GM12878 (cell line): Measurements from ENCODE around the gene AIDA. TPM values are rescaled to one million over a fixed set of nuclear protein-coding genes. Genes with fewer than 3 reads are reported as not detected.

Experiments used
- ATAC-seq: fragments of 200-7000 bp; cut with Tn5 transposase; 3 replicates; pipeline ENCODE4 v1.9.1; 2020; ENCODE audit warnings: mild to moderate bottlenecking, moderate library complexity
- BruUV-seq: library from RNA; stranded (reverse); fragments of 400-500 nt; replicated peaks from 2 replicates; lab custom pipeline; 2021; lab: Mats Ljungman, UMichigan
- CTCF ChIA-PET: fragments of 300-600 bp; sonication (Branson Sonifier 250); formaldehyde crosslinking; extraction: SDS; loops from one replicate; lab custom pipeline; 2021; ENCODE audit warnings: inconsistent platforms; lab: Yijun Ruan, JAX
- POLR2A ChIA-PET: fragments of 350-600 bp; formaldehyde crosslinking; extraction: SDS; loops from one replicate; lab custom pipeline; 2021; ENCODE audit warnings: inconsistent platforms; lab: Charles Lee
- RAD21 ChIA-PET: fragments of 300-600 bp; sonication (Branson Sonifier 250); formaldehyde crosslinking; loops from one replicate; lab custom pipeline; 2023; ENCODE audit warnings: antibody characterized with exemption; ENCODE audit not compliant: unreplicated experiment; lab: Charles Lee
- SMC1A ChIA-PET: fragments of 300-600 bp; sonication (Branson Sonifier 250); formaldehyde crosslinking; loops from one replicate; lab custom pipeline; 2023; ENCODE audit not compliant: unreplicated experiment, uncharacterized antibody; lab: Charles Lee
- DNase-seq: peaks from one replicate; pipeline ENCODE4 v3.0.0-alpha.2; 2011; ENCODE audit warnings: low read depth, low spot score
- FAIRE-seq: peaks from 3 replicates; lab custom pipeline; 2011; peaks lifted over from hg19 to GRCh38; lab: Jason Lieb, UNC
- H2AFZ ChIP-seq: 2 replicates; pipeline ENCODE4 v1.6.0; 2011; ENCODE audit warnings: low read depth, low read length, control low read depth; ENCODE audit not compliant: control insufficient read depth
- H3K27ac ChIP-seq: 2 replicates; pipeline ENCODE4 v1.5.1; 2011; ENCODE audit warnings: control low read depth; ENCODE audit not compliant: control insufficient read depth, insufficient read depth
- H3K27me3 ChIP-seq, 2 experiments: replicated peaks in 1 of 2; 2 replicates each; pipeline versions ENCODE4 v1.6.0 to v1.6.1; 2011; ENCODE audit warnings: low read length in 1 of 2; ENCODE audit not compliant: control insufficient read depth in 2 of 2, insufficient read depth in 2 of 2
- H3K36me3 ChIP-seq, 2 experiments: 2 replicates each; pipeline ENCODE4 v1.5.1; 2011; ENCODE audit warnings: low read length in 1 of 2; ENCODE audit not compliant: control insufficient read depth in 2 of 2, insufficient read depth in 2 of 2
- H3K4me1 ChIP-seq: 2 replicates; pipeline ENCODE4 v1.6.1; 2011; ENCODE audit warnings: mild to moderate bottlenecking, low read length, moderate library complexity, mixed read lengths; ENCODE audit not compliant: control insufficient read depth, insufficient read depth
- H3K4me2 ChIP-seq: 2 replicates; pipeline ENCODE4 v1.6.0; 2011; ENCODE audit warnings: control low read depth; ENCODE audit not compliant: control insufficient read depth, insufficient read depth
- H3K4me3 ChIP-seq: fragments of 200-600 bp; sonication (generic); 2 replicates; pipeline ENCODE4 v1.5.1; 2016
- H3K79me2 ChIP-seq: 2 replicates; pipeline ENCODE4 v1.6.0; 2011; ENCODE audit warnings: low read length; ENCODE audit not compliant: control insufficient read depth, insufficient read depth
- H3K9ac ChIP-seq: 2 replicates; pipeline ENCODE4 v1.8.0; 2011; ENCODE audit warnings: low read length, control low read depth, mixed read lengths; ENCODE audit not compliant: control insufficient read depth, insufficient read depth
- H3K9me3 ChIP-seq: replicated peaks from 3 replicates; pipeline ENCODE4 v1.5.1; 2011; ENCODE audit warnings: mild to moderate bottlenecking, low read length; ENCODE audit not compliant: control insufficient read depth, insufficient read depth
- H4K20me1 ChIP-seq: 2 replicates; pipeline ENCODE4 v1.6.0; 2011; ENCODE audit not compliant: control insufficient read depth, insufficient read depth
- CREB1 ChIP-seq: IDR thresholded peaks from 2 replicates; pipeline ENCODE4 v1.6.1; 2012; ENCODE audit warnings: low read depth, mild to moderate bottlenecking, inconsistent platforms
- E2F4 ChIP-seq: IDR thresholded peaks from 2 replicates; pipeline ENCODE4 v1.6.1; 2012; ENCODE audit warnings: low read depth, low read length, improper control_type of control experiment
- FOS ChIP-seq: IDR thresholded peaks from 3 replicates; pipeline ENCODE4 v1.6.1; 2011; ENCODE audit warnings: borderline replicate concordance; ENCODE audit not compliant: insufficient read length; ENCODE audit errors: extremely low read depth
- GATAD2B ChIP-seq: fragments of 450-650 bp; conservative IDR thresholded peaks from 2 replicates; pipeline ENCODE4 v1.6.1; 2017; ENCODE audit warnings: low read depth, mild to moderate bottlenecking, moderate library complexity
- NBN ChIP-seq: fragments of 450-650 bp; IDR thresholded peaks from 2 replicates; pipeline ENCODE4 v1.6.1; 2016
- SUZ12 ChIP-seq: fragments of 200-600 bp; sonication (generic); IDR thresholded peaks from one replicate; pipeline ENCODE4 v1.6.1; 2018; ENCODE audit warnings: antibody characterized with exemption, mild to moderate bottlenecking; ENCODE audit not compliant: unreplicated experiment
- ZBTB11 ChIP-seq: fragments of 450-650 bp; formaldehyde crosslinking; IDR thresholded peaks from 2 replicates; pipeline ENCODE4 v1.5.0; 2022; ENCODE audit warnings: mild to moderate bottlenecking, missing genetic modification characterization
- ZNF207 ChIP-seq: fragments of 450-650 bp; IDR thresholded peaks from 2 replicates; pipeline ENCODE4 v1.6.1; 2014; ENCODE audit warnings: antibody characterized with exemption, mild to moderate bottlenecking, borderline replicate concordance
- ZNF217 ChIP-seq: fragments of 450-650 bp; IDR thresholded peaks from 2 replicates; pipeline ENCODE4 v1.6.1; 2017; ENCODE audit warnings: antibody characterized with exemption, mild to moderate bottlenecking
- WGBS: methylation state at CpG from one replicate; pipeline ENCODE4 v1.1.6; 2016; ENCODE audit warnings: low lambda C conversion rate; ENCODE audit not compliant: insufficient replicate concordance, insufficient coverage; ENCODE audit errors: missing lambda C conversion rate; 5-methylcytosine and 5-hydroxymethylcytosine counted together
- in situ Hi-C: fragments of 300-500 bp; cut with MboI; formaldehyde crosslinking; loops from 9 replicates; pipeline ENCODE4 v1.14.3; 2018; ENCODE audit warnings: mixed read lengths
- intact Hi-C: fragments of 100-400 bp; cut with micrococcal nuclease; formaldehyde crosslinking; loops from one replicate; pipeline ENCODE4 v1.14.2; 2022; ENCODE audit not compliant: unreplicated experiment
- polyA plus RNA-seq, 11 experiments: library from polyadenylated mRNA; depleted of rRNA in 4 of 11; unstranded in 6 of 11; stranded (reverse) in 5 of 11; fragments of >200 nt; fragmentation: Nextera tagmentation in 4 of 11; fragmentation: Illumina TruSeq in 1 of 11; extraction: Ambion mirVana in 4 of 11; extraction: Trizol in 1 of 11; gene quantifications; 1 replicate in 1 of 11; 2 replicates in 10 of 11; pipeline versions ENCODE4 v1.2.1 to v1.2.3, GENCODE V29; 2011 to 2016; ENCODE audit warnings: inconsistent platforms in 2 of 11, missing spikeins in 2 of 11, low read depth in 1 of 11
- total RNA-seq, 4 experiments: library from RNA; depleted of rRNA in 3 of 4; stranded (reverse); fragments of >200 nt in 3 of 4; fragmentation: Illumina TruSeq in 1 of 4; extraction: Trizol in 1 of 4; gene quantifications; 2 replicates each; pipeline versions ENCODE4 v1.2.1 to v1.2.3, GENCODE V29; 2013 to 2021
- TF ChIP-seq, protein P1 (sequence below): fragments of 450-650 bp; IDR thresholded peaks from 2 replicates; pipeline ENCODE4 v1.6.1; 2017; ENCODE audit warnings: mild to moderate bottlenecking
- TF ChIP-seq, protein P2 (sequence below), 3 experiments: IDR thresholded peaks in 2 of 3; conservative IDR thresholded peaks in 1 of 3; 2 replicates each; pipeline ENCODE4 v1.5.1; 2011; ENCODE audit warnings: low read depth in 3 of 3, low read length in 3 of 3, mild to moderate bottlenecking in 3 of 3, control low read depth in 2 of 3, moderate library complexity in 2 of 3, inconsistent platforms in 1 of 3, mixed read lengths in 1 of 3; ENCODE audit not compliant: control insufficient read depth in 2 of 3, insufficient read depth in 1 of 3; ENCODE audit errors: extremely low read depth in 1 of 3

Gene AIDA
- total and polyA plus RNA-seq, 10 of the 15 experiments (the other 5 are each of a cell fraction or from before 2014, with no cell fraction given), result 8.9 to 43.1 (median 19.2) TPM

DNA sequence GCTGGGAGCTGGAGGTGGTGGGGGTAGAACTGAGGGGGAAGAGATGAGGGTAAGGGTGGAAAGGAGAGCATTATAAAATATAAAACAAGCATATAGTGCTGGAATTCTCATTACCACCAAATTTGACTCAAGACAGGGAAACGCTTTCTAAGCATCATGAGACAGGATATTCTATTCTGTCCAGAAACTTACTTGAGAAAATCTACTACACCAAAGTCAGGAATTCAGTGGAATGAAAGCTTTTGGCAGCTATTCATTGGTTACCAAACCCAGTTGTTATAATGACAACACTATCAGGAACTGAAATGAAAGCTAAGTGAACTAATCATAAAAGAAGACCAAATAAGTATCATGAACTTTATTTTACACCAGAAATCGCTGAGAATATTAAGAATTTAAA lies 14.5 kb downstream of the AIDA start:
- in situ Hi-C loops, result no loop called here
- 98% methylated on average over 2 of the region's 2 CpGs for WGBS
- no peaks in the 10 kb centered on the region for H3K9me3 ChIP-seq
- POLR2A ChIA-PET, result interaction anchor here (1.3 kb wide), 1 partner anchor 14 kb away, joined by 5 read pairs; no protein-coding TSS in a partner anchor
- H4K20me1 ChIP-seq, result no peaks in the 10 kb centered on the region
- no peak for DNase-seq
- no peak for FAIRE-seq
- no peak overlapping the region for H3K4me3 ChIP-seq
- H3K4me1 ChIP-seq, result no peaks in the 10 kb centered on the region
- no peak overlapping the region for H3K4me2 ChIP-seq
- SMC1A ChIA-PET, result interaction anchor here (1.2 to 1.3 kb wide), 2 partner anchors 8 to 15 kb away, joined by 3 to 4 read pairs; partner anchors contain the start of genes AIDA and BROX
- no peak overlapping the region for H3K9ac ChIP-seq
- no peaks in the 10 kb centered on the region for H3K79me2 ChIP-seq
- H2AFZ ChIP-seq, result no peak overlapping the region
- no peak for ATAC-seq
- RAD21 ChIA-PET, result no interaction called here
- no peak overlapping the region for H3K27ac ChIP-seq
- H3K27me3 ChIP-seq, result no peaks in the 10 kb centered on the region
- BruUV-seq, result no TSS peak
- H3K36me3 ChIP-seq, result 0 out of 4 replicates have a peak, but pooled peaks cover 0 to 4% of the 10 kb centered on the region in 2 experiments
- intact Hi-C loops, result loop anchor here (2.0 kb wide), 1 partner anchor 19 kb away; no protein-coding TSS in a partner anchor
- CTCF ChIA-PET, result interaction anchor here (0.6 to 1.4 kb wide), 4 partner anchors 12 to 692 kb away, joined by 3 to 5 read pairs (median 4); partner anchors contain the start of genes AIDA and BROX
- TF ChIP-seq FOS (no peak), E2F4 (no peak), ZNF207 (no peak), ZBTB11 (CRISPR knock-in tag) (no peak), NBN (no peak), SUZ12 (no peak), GATAD2B (no peak), ZNF217 (no peak), CREB1 (no peak)
- TF ChIP-seq, protein P1, sequence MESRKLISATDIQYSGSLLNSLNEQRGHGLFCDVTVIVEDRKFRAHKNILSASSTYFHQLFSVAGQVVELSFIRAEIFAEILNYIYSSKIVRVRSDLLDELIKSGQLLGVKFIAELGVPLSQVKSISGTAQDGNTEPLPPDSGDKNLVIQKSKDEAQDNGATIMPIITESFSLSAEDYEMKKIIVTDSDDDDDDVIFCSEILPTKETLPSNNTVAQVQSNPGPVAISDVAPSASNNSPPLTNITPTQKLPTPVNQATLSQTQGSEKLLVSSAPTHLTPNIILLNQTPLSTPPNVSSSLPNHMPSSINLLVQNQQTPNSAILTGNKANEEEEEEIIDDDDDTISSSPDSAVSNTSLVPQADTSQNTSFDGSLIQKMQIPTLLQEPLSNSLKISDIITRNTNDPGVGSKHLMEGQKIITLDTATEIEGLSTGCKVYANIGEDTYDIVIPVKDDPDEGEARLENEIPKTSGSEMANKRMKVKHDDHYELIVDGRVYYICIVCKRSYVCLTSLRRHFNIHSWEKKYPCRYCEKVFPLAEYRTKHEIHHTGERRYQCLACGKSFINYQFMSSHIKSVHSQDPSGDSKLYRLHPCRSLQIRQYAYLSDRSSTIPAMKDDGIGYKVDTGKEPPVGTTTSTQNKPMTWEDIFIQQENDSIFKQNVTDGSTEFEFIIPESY, result no peak
- TF ChIP-seq, protein P2, sequence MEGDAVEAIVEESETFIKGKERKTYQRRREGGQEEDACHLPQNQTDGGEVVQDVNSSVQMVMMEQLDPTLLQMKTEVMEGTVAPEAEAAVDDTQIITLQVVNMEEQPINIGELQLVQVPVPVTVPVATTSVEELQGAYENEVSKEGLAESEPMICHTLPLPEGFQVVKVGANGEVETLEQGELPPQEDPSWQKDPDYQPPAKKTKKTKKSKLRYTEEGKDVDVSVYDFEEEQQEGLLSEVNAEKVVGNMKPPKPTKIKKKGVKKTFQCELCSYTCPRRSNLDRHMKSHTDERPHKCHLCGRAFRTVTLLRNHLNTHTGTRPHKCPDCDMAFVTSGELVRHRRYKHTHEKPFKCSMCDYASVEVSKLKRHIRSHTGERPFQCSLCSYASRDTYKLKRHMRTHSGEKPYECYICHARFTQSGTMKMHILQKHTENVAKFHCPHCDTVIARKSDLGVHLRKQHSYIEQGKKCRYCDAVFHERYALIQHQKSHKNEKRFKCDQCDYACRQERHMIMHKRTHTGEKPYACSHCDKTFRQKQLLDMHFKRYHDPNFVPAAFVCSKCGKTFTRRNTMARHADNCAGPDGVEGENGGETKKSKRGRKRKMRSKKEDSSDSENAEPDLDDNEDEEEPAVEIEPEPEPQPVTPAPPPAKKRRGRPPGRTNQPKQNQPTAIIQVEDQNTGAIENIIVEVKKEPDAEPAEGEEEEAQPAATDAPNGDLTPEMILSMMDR (IDR thresholded peaks at IDR 0.05 in 2 of 3, conservative IDR thresholded peaks at IDR 0.05 in 1 of 3; ENCODE audit: control insufficient read depth in 2 of 3, extremely low read depth in 1 of 3, insufficient read depth in 1 of 3, low read depth in 3 of 3, low read length in 3 of 3), result no peak
